Peyer's patch (tissue), 4 donors: ENCODE data around the gene ABHD12B.

ENCODE experiments used
- CTCF ChIP-seq, 6 experiments: fragments of 450-650 bp in 4 of 6; fragments of 200-600 bp in 2 of 6; sonication (generic) in 1 of 6; IDR thresholded peaks; one replicate each; pipeline ENCODE4 v1.5.1; 2017 to 2019; ENCODE audit warnings: antibody characterized with exemption in 6 of 6, mild to moderate bottlenecking in 3 of 6, moderate library complexity in 1 of 6
- POLR2A ChIP-seq, 2 donors: fragments of 450-650 bp; IDR thresholded peaks; one replicate each; pipeline ENCODE4 v1.5.1; 2017; ENCODE audit warnings: antibody characterized with exemption in 2 of 2, mild to moderate bottlenecking in 2 of 2, moderate library complexity in 2 of 2

- TF ChIP-seq CTCF (IDR thresholded peaks at IDR 0.05) (no peak), POLR2A (IDR thresholded peaks at IDR 0.05) (no peak)
These were observed 81.6 kb downstream of the ABHD12B start for GRCh38 chr14:50953502-50953901.
